Kidney (tissue), 14 donors: ENCODE measurements around the gene MAP6. TPM values are rescaled to one million over a fixed set of nuclear protein-coding genes. Genes with fewer than 3 reads are reported as not detected.

Experiments used
- DNase-seq, 5 donors: peaks; one replicate each; pipeline ENCODE4 v3.0.0-alpha.2; 2013 to 2020
- FAIRE-seq: peaks from 2 replicates; lab custom pipeline; 2012; peaks lifted over from hg19 to GRCh38; lab: Jason Lieb, UNC
- H3K27ac ChIP-seq, 2 donors: one replicate each; pipeline ENCODE4 v1.7.0; 2013; ENCODE audit warnings: low read depth in 2 of 2, low read length in 2 of 2, inconsistent platforms in 1 of 2
- H3K27me3 ChIP-seq: one replicate; pipeline ENCODE4 v1.7.1; 2013; ENCODE audit warnings: low read length, inconsistent platforms; ENCODE audit not compliant: control insufficient read depth, insufficient read depth
- H3K36me3 ChIP-seq, 3 donors: one replicate each; pipeline versions ENCODE4 v1.7.0 to v1.7.1; 2013; ENCODE audit warnings: low read length in 3 of 3, control low read depth in 1 of 3, inconsistent platforms in 1 of 3; ENCODE audit not compliant: insufficient read depth in 3 of 3, control insufficient read depth in 2 of 3
- H3K4me1 ChIP-seq, 3 donors: one replicate each; pipeline versions ENCODE4 v1.7.0 to v1.7.1; 2013; ENCODE audit warnings: low read length in 3 of 3, inconsistent platforms in 1 of 3, low read depth in 1 of 3; ENCODE audit not compliant: control insufficient read depth in 2 of 3, insufficient read depth in 2 of 3
- H3K4me3 ChIP-seq, 3 donors: one replicate each; pipeline versions ENCODE4 v1.7.0 to v1.8.1; 2013; ENCODE audit warnings: low read length in 3 of 3, control low read depth in 1 of 3, inconsistent platforms in 1 of 3
- H3K9ac ChIP-seq, 3 donors: one replicate each; pipeline versions ENCODE4 v1.7.0 to v1.7.1; 2013; ENCODE audit warnings: low read length in 3 of 3, control low read depth in 1 of 3, inconsistent platforms in 1 of 3
- H3K9me3 ChIP-seq, 3 donors: one replicate each; pipeline versions ENCODE4 v1.7.0 to v1.7.1; 2013; ENCODE audit warnings: low read length in 3 of 3, control low read depth in 1 of 3, inconsistent platforms in 1 of 3; ENCODE audit not compliant: control insufficient read depth in 2 of 3, insufficient read depth in 1 of 3
- intact Hi-C: fragments of 100-400 bp; cut with DNase I; formaldehyde crosslinking; loops from one replicate; pipeline ENCODE4 v1.11.1; 2022
- polyA plus RNA-seq: library from polyadenylated mRNA; stranded (reverse); fragments of 350-450 nt; fragmentation: Illumina TruSeq; extraction: RNeasy Lipid Tissue Mini Kit (QIAGEN cat#74804); gene quantifications from one replicate; pipeline ENCODE4 v1.2.3, GENCODE V29; 2014; ENCODE audit warnings: low read depth, low replicate concordance; ENCODE audit not compliant: insufficient read depth
- total RNA-seq: library from RNA; stranded (reverse); fragmentation: NEBNext Ultra II Directional; extraction: Animal tissue kit (Norgen Biotek cat#: 25700); gene quantifications from one replicate; pipeline ENCODE4 v1.2.1, GENCODE V29; 2021
- TF ChIP-seq, protein P1 (sequence below): IDR thresholded peaks from 3 replicates; pipeline ENCODE4 v1.5.1; 2012; ENCODE audit warnings: mild to moderate bottlenecking, moderate library complexity, borderline replicate concordance; ENCODE audit not compliant: insufficient read depth; ENCODE audit errors: extremely low read depth
- donor health status: control.
- donor health status: control.
- donor health status: control.
- donor health status: control.
- donor health status: control.
- donor health status: DM: yes; HTN: yes; CAD: no.
- donor health status: Normal renal cell carcinoma (clear cell type).

MAP6 gene
- total and polyA plus RNA-seq, 2 donors from 2014 or later, result 7.7 to 21.3 TPM

DNA sequence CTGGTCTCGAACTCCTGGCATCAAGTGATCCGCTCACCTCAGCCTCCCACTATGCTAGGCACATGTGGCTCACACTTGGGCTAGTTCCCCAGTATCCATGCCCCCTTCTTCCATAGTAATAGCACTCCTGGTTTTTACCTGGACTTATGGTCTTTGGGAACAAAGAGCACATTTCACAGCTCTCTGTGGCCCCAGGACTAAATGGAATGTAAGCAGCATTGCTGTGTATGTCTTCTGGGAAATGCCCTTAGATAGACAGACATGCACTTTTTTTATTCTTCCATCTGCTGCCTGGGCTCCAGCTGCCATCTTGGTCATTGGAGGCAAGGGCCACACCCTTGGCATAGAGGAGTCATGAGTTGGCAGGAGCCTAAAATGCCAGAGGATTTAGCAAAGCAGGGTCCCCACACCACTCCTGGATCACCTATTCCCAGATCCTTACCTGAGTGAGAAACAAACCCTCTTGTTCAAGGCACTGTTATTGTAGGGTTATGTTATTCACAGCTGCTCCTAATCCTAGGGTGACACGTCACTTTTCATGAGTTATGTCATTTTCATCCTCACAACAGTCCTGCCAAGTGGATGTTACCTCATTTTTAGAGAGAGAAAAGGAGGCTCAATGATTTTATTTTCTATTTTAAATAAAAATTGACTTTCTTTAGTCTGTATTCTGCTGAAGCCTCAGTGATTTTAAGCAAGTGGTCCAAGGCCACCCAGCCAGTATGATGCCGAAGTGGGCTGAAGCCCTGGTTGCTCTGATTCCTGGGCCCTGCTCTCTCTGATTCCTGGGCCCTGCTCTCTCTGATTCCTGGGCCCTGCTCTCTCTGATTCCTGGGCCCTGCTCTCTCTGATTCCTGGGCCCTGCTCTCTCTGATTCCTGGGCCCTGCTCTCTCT is 127.4 kb downstream of the MAP6 start:
- H3K4me1 ChIP-seq, result no peaks in the 10 kb centered on the region
- DNase-seq, result no peak
- H3K27ac ChIP-seq, result no peak overlapping the region
- no peaks in the 10 kb centered on the region for H3K36me3 ChIP-seq
- no peaks in the 10 kb centered on the region for H3K27me3 ChIP-seq
- intact Hi-C loops, result no loop called here
- FAIRE-seq, result no peak
- no peak overlapping the region for H3K9ac ChIP-seq
- TF ChIP-seq, protein P1, sequence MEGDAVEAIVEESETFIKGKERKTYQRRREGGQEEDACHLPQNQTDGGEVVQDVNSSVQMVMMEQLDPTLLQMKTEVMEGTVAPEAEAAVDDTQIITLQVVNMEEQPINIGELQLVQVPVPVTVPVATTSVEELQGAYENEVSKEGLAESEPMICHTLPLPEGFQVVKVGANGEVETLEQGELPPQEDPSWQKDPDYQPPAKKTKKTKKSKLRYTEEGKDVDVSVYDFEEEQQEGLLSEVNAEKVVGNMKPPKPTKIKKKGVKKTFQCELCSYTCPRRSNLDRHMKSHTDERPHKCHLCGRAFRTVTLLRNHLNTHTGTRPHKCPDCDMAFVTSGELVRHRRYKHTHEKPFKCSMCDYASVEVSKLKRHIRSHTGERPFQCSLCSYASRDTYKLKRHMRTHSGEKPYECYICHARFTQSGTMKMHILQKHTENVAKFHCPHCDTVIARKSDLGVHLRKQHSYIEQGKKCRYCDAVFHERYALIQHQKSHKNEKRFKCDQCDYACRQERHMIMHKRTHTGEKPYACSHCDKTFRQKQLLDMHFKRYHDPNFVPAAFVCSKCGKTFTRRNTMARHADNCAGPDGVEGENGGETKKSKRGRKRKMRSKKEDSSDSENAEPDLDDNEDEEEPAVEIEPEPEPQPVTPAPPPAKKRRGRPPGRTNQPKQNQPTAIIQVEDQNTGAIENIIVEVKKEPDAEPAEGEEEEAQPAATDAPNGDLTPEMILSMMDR, result no peak
- H3K9me3 ChIP-seq, result no peaks in the 10 kb centered on the region
- H3K4me3 ChIP-seq, result no peak overlapping the region

DNA sequence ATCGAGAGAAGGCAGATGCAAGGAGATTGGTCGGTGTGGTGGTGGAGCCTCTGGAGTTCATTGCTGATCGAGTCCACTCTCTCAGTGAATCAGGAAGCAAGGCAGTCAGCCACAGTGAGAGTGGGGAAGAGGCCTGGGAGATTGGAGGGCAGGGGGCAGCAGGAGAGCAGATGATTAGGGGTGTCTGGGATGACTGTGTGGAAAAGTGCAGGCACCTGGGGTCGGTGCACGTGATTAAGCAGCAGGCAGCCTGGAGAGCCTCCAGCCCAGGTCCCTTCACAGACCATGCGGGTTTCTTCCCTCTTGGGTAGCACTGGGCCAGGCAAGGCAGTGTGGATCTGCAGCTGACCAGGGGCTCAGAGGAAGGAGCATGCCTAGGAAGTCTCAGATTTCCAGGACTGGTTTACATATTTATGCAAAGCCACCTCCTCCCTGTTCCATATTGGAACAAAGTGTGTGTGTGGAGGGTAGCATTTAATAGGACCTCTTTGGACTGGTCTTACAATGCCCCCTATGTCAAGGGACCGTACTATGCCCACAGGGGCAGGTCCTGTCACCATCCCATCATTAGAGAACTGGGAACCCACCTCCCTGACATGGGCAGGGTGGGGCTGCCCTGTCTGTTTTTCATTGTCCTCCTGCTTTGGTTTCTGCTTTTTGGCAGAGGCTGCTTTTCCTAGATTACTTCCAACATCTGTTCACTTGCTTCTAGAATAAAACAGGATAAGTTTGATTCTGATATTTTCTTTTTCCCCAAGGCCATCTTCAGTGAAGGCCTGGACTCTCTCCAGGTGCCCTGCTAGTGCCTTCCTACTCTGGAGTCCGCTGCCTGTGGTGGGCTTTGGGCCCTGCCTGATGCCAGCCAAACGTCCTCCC is 129.1 kb downstream of the MAP6 start:
- intact Hi-C loops, result no loop called here
- H3K4me3 ChIP-seq, result no peak overlapping the region
- FAIRE-seq (no peak), DNase-seq (no peak)
- H3K27ac ChIP-seq, result no peak overlapping the region
- no peaks in the 10 kb centered on the region for H3K4me1 ChIP-seq
- TF ChIP-seq, protein P1, result no peak
- H3K9ac ChIP-seq, result no peak overlapping the region
- no peaks in the 10 kb centered on the region for H3K27me3 ChIP-seq
- no peaks in the 10 kb centered on the region for H3K9me3 ChIP-seq
- no peaks in the 10 kb centered on the region for H3K36me3 ChIP-seq

DNA sequence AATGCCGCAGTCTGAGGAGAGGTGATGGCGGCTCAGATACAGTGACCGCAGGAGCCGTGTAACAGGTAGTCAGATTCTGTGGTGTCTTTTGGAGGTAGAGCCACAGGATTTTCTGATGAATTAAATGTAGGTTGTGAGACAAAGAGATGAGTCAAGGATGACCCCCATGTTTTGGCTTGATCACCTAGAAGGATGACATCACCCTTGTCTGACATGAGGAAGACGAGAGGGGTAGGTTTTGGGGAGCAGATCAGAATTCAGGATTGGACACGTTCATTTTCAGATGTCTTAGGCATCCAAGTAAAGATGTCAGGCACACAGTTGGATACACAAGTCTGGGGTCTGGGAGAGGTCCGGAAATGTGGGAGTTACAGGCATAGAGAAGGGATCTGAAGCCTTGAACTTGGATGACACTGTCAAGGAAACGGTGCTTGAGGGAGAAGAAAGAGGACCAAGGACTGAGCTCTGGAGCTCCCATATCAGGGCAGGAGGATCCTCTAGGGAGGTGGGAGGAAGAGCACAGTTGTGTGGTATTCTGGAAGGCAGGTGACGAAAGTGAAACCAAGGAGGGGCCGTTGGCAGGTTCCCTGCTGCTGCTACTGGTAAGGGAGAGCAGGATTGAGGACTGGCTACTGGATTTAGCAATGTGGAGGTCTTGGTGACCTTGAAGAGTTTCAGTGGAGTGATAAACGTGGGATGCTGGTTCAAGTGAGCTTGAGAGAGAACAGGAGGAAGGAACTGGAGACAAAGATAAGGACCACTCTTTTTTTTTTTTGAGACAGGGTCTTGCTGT is 130.5 kb downstream of the MAP6 start:
- intact Hi-C loops, result no loop called here

More for the DNA sequence above, 130.5 kb downstream of the MAP6 start:
- H3K9ac ChIP-seq, result no peak overlapping the region
- DNase-seq, result no peak
- FAIRE-seq, result no peak
- no peak overlapping the region for H3K27ac ChIP-seq
- no peaks in the 10 kb centered on the region for H3K27me3 ChIP-seq
- H3K36me3 ChIP-seq, result no peaks in the 10 kb centered on the region
- TF ChIP-seq, protein P1, result no peak
- no peaks in the 10 kb centered on the region for H3K9me3 ChIP-seq
- no peak overlapping the region for H3K4me3 ChIP-seq
- no peaks in the 10 kb centered on the region for H3K4me1 ChIP-seq
